H1 (cell line): ENCODE data around the gene STX8. TPM values are rescaled to one million over a fixed set of nuclear protein-coding genes. Genes with fewer than 3 reads are reported as not detected.

Experiments
- CTCF ChIA-PET: fragments of 300-600 bp; sonication (Branson Sonifier 250); formaldehyde crosslinking; loops from one replicate; lab custom pipeline; 2021; ENCODE audit not compliant: partially characterized antibody; lab: Charles Lee
- POLR2A ChIA-PET: fragments of 300-600 bp; sonication (Branson Sonifier 250); formaldehyde crosslinking; loops from one replicate; lab custom pipeline; 2021; ENCODE audit warnings: inconsistent platforms; ENCODE audit not compliant: partially characterized antibody; lab: Charles Lee
- DNase-seq, 2 experiments: peaks; one replicate each; pipeline versions ENCODE4 v3.0.0 to v3.0.0-alpha.2; 2010 to 2022; ENCODE audit warnings: low spot score in 2 of 2, low read depth in 1 of 2, mixed read lengths in 1 of 2
- FAIRE-seq: peaks from 2 replicates; lab custom pipeline; 2011; peaks lifted over from hg19 to GRCh38; lab: Jason Lieb, UNC
- H2AFZ ChIP-seq: 2 replicates; pipeline ENCODE4 v1.8.1; 2012; ENCODE audit warnings: low read length, inconsistent platforms
- H2AK5ac ChIP-seq: 2 replicates; pipeline ENCODE4 v1.6.1; 2013; ENCODE audit warnings: low read depth, low read length
- H2BK120ac ChIP-seq: replicated peaks from 2 replicates; pipeline ENCODE3; 2013; ENCODE audit warnings: low read depth, low read length, inconsistent platforms
- H2BK12ac ChIP-seq: 2 replicates; pipeline ENCODE4 v1.6.1; 2013; ENCODE audit warnings: low read depth, low read length
- H2BK15ac ChIP-seq: 2 replicates; pipeline ENCODE4 v1.6.1; 2013; ENCODE audit warnings: low read length
- H2BK20ac ChIP-seq: 2 replicates; pipeline ENCODE4 v1.6.1; 2013; ENCODE audit warnings: low read length
- H2BK5ac ChIP-seq: 2 replicates; pipeline ENCODE4 v1.6.1; 2013; ENCODE audit warnings: low read depth, low read length
- H3K14ac ChIP-seq: 2 replicates; pipeline ENCODE4 v1.6.1; 2013; ENCODE audit warnings: inconsistent platforms; ENCODE audit not compliant: insufficient read length
- H3K18ac ChIP-seq: 2 replicates; pipeline ENCODE4 v1.6.1; 2013; ENCODE audit warnings: low read length; ENCODE audit errors: extremely low read depth
- H3K23ac ChIP-seq: 2 replicates; pipeline ENCODE4 v1.6.1; 2013; ENCODE audit warnings: inconsistent platforms; ENCODE audit not compliant: insufficient read length
- H3K23me2 ChIP-seq: 2 replicates; pipeline ENCODE4 v1.6.1; 2013; ENCODE audit warnings: low read depth, low read length
- H3K27ac ChIP-seq: 2 replicates; pipeline ENCODE4 v1.6.1; 2011; ENCODE audit warnings: low read depth, low read length, inconsistent platforms
- H3K27me3 ChIP-seq, 4 experiments: replicated peaks in 1 of 4; 1 replicate in 1 of 4; 2 replicates in 3 of 4; pipeline versions ENCODE4 v1.6.1 to v1.8.1; 2011 to 2013; ENCODE audit warnings: low read length in 3 of 4, mild to moderate bottlenecking in 3 of 4, inconsistent platforms in 2 of 4, mixed read lengths in 2 of 4, moderate library complexity in 1 of 4; ENCODE audit not compliant: control insufficient read depth in 3 of 4, insufficient read depth in 3 of 4; ENCODE audit errors: extremely low read depth in 1 of 4
- H3K36me3 ChIP-seq, 4 experiments: 2 replicates each; pipeline versions ENCODE4 v1.6.1 to v1.8.1; 2011 to 2013; ENCODE audit warnings: mild to moderate bottlenecking in 4 of 4, low read length in 3 of 4, moderate library complexity in 2 of 4, control low read depth in 1 of 4, inconsistent platforms in 1 of 4; ENCODE audit not compliant: insufficient read depth in 4 of 4, control insufficient read depth in 2 of 4
- H3K4ac ChIP-seq: replicated peaks from 2 replicates; pipeline ENCODE3; 2013; ENCODE audit warnings: low read length, low read depth, mixed read lengths, inconsistent platforms; ENCODE audit not compliant: insufficient read length
- H3K4me1 ChIP-seq, 4 experiments: replicated peaks in 1 of 4; 1 replicate in 1 of 4; 2 replicates in 3 of 4; pipeline versions ENCODE4 v1.6.1 to v1.8.1; 2011 to 2013; ENCODE audit warnings: low read length in 3 of 4, inconsistent platforms in 2 of 4, mixed read lengths in 1 of 4; ENCODE audit not compliant: insufficient read depth in 4 of 4, control insufficient read depth in 3 of 4
- H3K4me2 ChIP-seq, 2 experiments: 2 replicates each; pipeline versions ENCODE4 v1.6.1 to v1.8.1; 2011 to 2013; ENCODE audit warnings: low read depth in 2 of 2, low read length in 2 of 2, control low read depth in 1 of 2, inconsistent platforms in 1 of 2, mild to moderate bottlenecking in 1 of 2; ENCODE audit not compliant: insufficient read depth in 1 of 2
- H3K4me3 ChIP-seq, 4 experiments: fragments of 200-600, 300-600 bp in 1 of 4; sonication (generic), shearing (Covaris generic), sonication (Bioruptor Twin) in 1 of 4; 2 replicates each; pipeline versions ENCODE4 v1.5.1 to v1.8.1; 2011 to 2016; ENCODE audit warnings: low read length in 4 of 4, low read depth in 3 of 4, control low read depth in 2 of 4, inconsistent platforms in 2 of 4, mild to moderate bottlenecking in 2 of 4, mixed read lengths in 1 of 4, moderate library complexity in 1 of 4; ENCODE audit not compliant: insufficient read depth in 2 of 4; ENCODE audit errors: extremely low read depth in 1 of 4
- H3K56ac ChIP-seq: replicated peaks from 2 replicates; pipeline ENCODE3; 2013; ENCODE audit warnings: low read depth, mild to moderate bottlenecking, mixed read lengths, low read length, inconsistent platforms; ENCODE audit not compliant: insufficient read length
- H3K79me1 ChIP-seq: 2 replicates; pipeline ENCODE4 v1.6.1; 2013; ENCODE audit warnings: low read depth, low read length, control low read depth
- H3K79me2 ChIP-seq, 2 experiments: 2 replicates each; pipeline versions ENCODE4 v1.6.1 to v1.8.1; 2012 to 2013; ENCODE audit warnings: low read length in 2 of 2, mild to moderate bottlenecking in 2 of 2, inconsistent platforms in 1 of 2; ENCODE audit not compliant: insufficient read depth in 2 of 2, control insufficient read depth in 1 of 2
- H3K9ac ChIP-seq, 4 experiments: replicated peaks in 1 of 4; 1 replicate in 1 of 4; 2 replicates in 3 of 4; pipeline versions ENCODE4 v1.6.1 to v1.8.1; 2011 to 2013; ENCODE audit warnings: low read depth in 3 of 4, low read length in 3 of 4, control low read depth in 2 of 4, mild to moderate bottlenecking in 2 of 4, moderate library complexity in 2 of 4, inconsistent platforms in 1 of 4; ENCODE audit errors: extremely low read depth in 1 of 4
- H3K9me3 ChIP-seq, 2 experiments: 2 replicates each; pipeline versions ENCODE4 v1.6.1 to v1.8.1; 2012 to 2013; ENCODE audit warnings: mild to moderate bottlenecking in 2 of 2, moderate library complexity in 2 of 2, control low read depth in 1 of 2, inconsistent platforms in 1 of 2, low read depth in 1 of 2, low read length in 1 of 2, mixed read lengths in 1 of 2; ENCODE audit not compliant: insufficient read depth in 2 of 2
- H4K20me1 ChIP-seq, 2 experiments: replicated peaks in 1 of 2; 2 replicates each; pipeline versions ENCODE3 to v1.8.1; 2011 to 2013; ENCODE audit warnings: inconsistent platforms in 2 of 2, low read length in 2 of 2, mild to moderate bottlenecking in 1 of 2; ENCODE audit not compliant: insufficient read depth in 2 of 2, control insufficient read depth in 1 of 2
- H4K5ac ChIP-seq: 2 replicates; pipeline ENCODE4 v1.6.1; 2013; ENCODE audit warnings: low read length, low read depth, mixed read lengths, inconsistent platforms; ENCODE audit not compliant: insufficient read length
- H4K8ac ChIP-seq: 2 replicates; pipeline ENCODE4 v1.8.0; 2013; ENCODE audit warnings: mild to moderate bottlenecking, moderate library complexity, low read length, inconsistent platforms; ENCODE audit not compliant: insufficient read depth; ENCODE audit errors: extremely low read depth
- H4K91ac ChIP-seq: replicated peaks from 2 replicates; pipeline ENCODE3; 2013; ENCODE audit warnings: low read length, mixed read lengths, inconsistent platforms; ENCODE audit not compliant: insufficient read length
- BCL11A ChIP-seq, 2 experiments: IDR thresholded peaks; one replicate each; pipeline ENCODE4 v1.6.1; 2011; ENCODE audit warnings: low read depth in 2 of 2, low read length in 2 of 2, mild to moderate bottlenecking in 2 of 2
- CREB1 ChIP-seq: IDR thresholded peaks from 2 replicates; pipeline ENCODE4 v1.6.1; 2012; ENCODE audit warnings: inconsistent platforms
- CTCF ChIP-seq, 3 experiments: IDR thresholded peaks; 1 replicate in 2 of 3; 2 replicates in 1 of 3; pipeline versions ENCODE4 v1.5.1 to v1.6.1; 2011; ENCODE audit warnings: low read length in 3 of 3, mild to moderate bottlenecking in 3 of 3, inconsistent platforms in 2 of 3, low read depth in 1 of 3, moderate library complexity in 1 of 3; ENCODE audit not compliant: insufficient read depth in 1 of 3; ENCODE audit errors: control extremely low read depth in 1 of 3
- KDM1A ChIP-seq: fragments of 200-600, 300-600 bp; sonication (generic); IDR thresholded peaks from 2 replicates; pipeline ENCODE4 v1.7.1; 2016; ENCODE audit warnings: mild to moderate bottlenecking, low read length, borderline replicate concordance
- KDM5A ChIP-seq: fragments of 200-600 bp; IDR thresholded peaks from 2 replicates; pipeline ENCODE4 v1.7.1; 2012; ENCODE audit warnings: mild to moderate bottlenecking, low read length, inconsistent platforms, mixed read lengths
- POLR2A ChIP-seq, 2 experiments: IDR thresholded peaks; 1 replicate in 1 of 2; 2 replicates in 1 of 2; pipeline ENCODE4 v1.6.1; 2011; ENCODE audit warnings: low read depth in 2 of 2, low read length in 2 of 2, mild to moderate bottlenecking in 2 of 2; ENCODE audit errors: control extremely low read depth in 1 of 2
- RBBP5 ChIP-seq: IDR thresholded peaks from 2 replicates; pipeline ENCODE4 v1.7.1; 2012; ENCODE audit warnings: low read depth, mild to moderate bottlenecking, inconsistent platforms, low read length, moderate library complexity, borderline replicate concordance
- SIRT6 ChIP-seq: IDR thresholded peaks from one replicate; pipeline ENCODE4 v1.7.1; 2012; ENCODE audit warnings: low read length, inconsistent platforms
- TCF12 ChIP-seq: IDR thresholded peaks from 2 replicates; pipeline ENCODE4 v1.6.1; 2011; ENCODE audit warnings: low read depth, mild to moderate bottlenecking, low read length
- TEAD4 ChIP-seq: IDR thresholded peaks from 2 replicates; pipeline ENCODE4 v1.6.1; 2012; ENCODE audit warnings: low read depth, low read length, inconsistent platforms, mixed read lengths
- USF2 ChIP-seq: IDR thresholded peaks from 2 replicates; pipeline ENCODE4 v1.6.1; 2011; ENCODE audit warnings: low read length, improper control_type of control experiment
- WGBS, 2 experiments: shearing (Covaris generic) in 1 of 2; methylation state at CpG; one replicate each; pipeline versions ENCODE4 v1.1.6 to v1.1.7; 2013 to 2015; ENCODE audit warnings: low lambda C conversion rate in 2 of 2, mixed read lengths in 2 of 2, inconsistent platforms in 1 of 2, low coverage in 1 of 2, missing lambda C conversion rate in 1 of 2; ENCODE audit not compliant: insufficient replicate concordance in 2 of 2, insufficient coverage in 1 of 2, insufficient read length in 1 of 2; ENCODE audit errors: extremely low coverage in 1 of 2, missing lambda C conversion rate in 1 of 2; 5-methylcytosine and 5-hydroxymethylcytosine counted together
- polyA plus RNA-seq, 7 experiments: library from polyadenylated mRNA; depleted of rRNA in 3 of 7; stranded (reverse) in 5 of 7; unstranded in 2 of 7; fragments of >200 nt in 5 of 7; fragments of 200-250 nt in 2 of 7; gene quantifications; 1 replicate in 5 of 7; 2 replicates in 1 of 7; 4 replicates in 1 of 7; pipeline versions ENCODE4 v1.2.1 to v1.2.3, GENCODE V29; 2011 to 2013; ENCODE audit warnings: missing spikeins in 2 of 7, mixed read lengths in 2 of 7
- total RNA-seq: library from RNA; stranded (reverse); fragmentation: NEBNext Ultra II Directional; extraction: Animal tissue kit (Norgen Biotek cat#: 25700); gene quantifications from 2 replicates; pipeline ENCODE4 v1.2.1, GENCODE V29; 2021

Gene STX8
- total and polyA plus RNA-seq, 2 of the 8 experiments (the other 6 are each of a cell fraction or from before 2014, with no cell fraction given), result 22.8 to 42.5 TPM

- Histone ChIP-seq H3K79me2 (no peaks in the 10 kb centered on the region), H4K5ac (no peak overlapping the region), H2AFZ (no peak overlapping the region), H3K9me3 (no peaks in the 10 kb centered on the region), H3K23ac (no peak overlapping the region), H4K8ac (no peak overlapping the region), H3K4me2 (no peak overlapping the region), H3K23me2 (no peaks in the 10 kb centered on the region), H3K27me3 (no peaks in the 10 kb centered on the region), H3K9ac (no peak overlapping the region), H2BK15ac (no peak overlapping the region), H2BK12ac (no peak overlapping the region), H3K79me1 (no peaks in the 10 kb centered on the region), H3K27ac (no peak overlapping the region), H3K4me3 (no peak overlapping the region), H2AK5ac (no peak overlapping the region), H3K4me1 (peaks cover 0 to 5% (median 3%) of the 10 kb centered on the region in 4 experiments; a peak in 4 of 7 replicates), H3K4ac (no peak overlapping the region), H2BK20ac (no peak overlapping the region), H4K91ac (no peak overlapping the region), H2BK5ac (no peak overlapping the region), H3K56ac (no peak overlapping the region), H3K36me3 (no peaks in the 10 kb centered on the region), H3K18ac (no peak overlapping the region), H2BK120ac (no peak overlapping the region), H4K20me1 (no peaks in the 10 kb centered on the region), H3K14ac (no peak overlapping the region)
- ChIA-PET POLR2A (no interaction called here), CTCF (interaction anchor here (1.9 kb wide), 1 partner anchor 9 kb away, joined by 5 read pairs; no protein-coding TSS in a partner anchor)
- DNase-seq (no peak), FAIRE-seq (no peak)
- WGBS, 2 experiments, result 89% methylated on average over 4 of the region's 4 CpGs; no CpG with 5 or more reads in 1 of the 2 experiments
- TF ChIP-seq TEAD4 (no peak), USF2 (no peak), KDM1A (no peak), BCL11A (IDR thresholded peaks at IDR 0.05; ENCODE audit: low read depth in 2 of 2, low read length in 2 of 2) (no peak), CTCF (IDR thresholded peaks at IDR 0.05; ENCODE audit: control extremely low read depth in 1 of 3, insufficient read depth in 1 of 3, low read depth in 1 of 3, low read length in 3 of 3) (no peak), RBBP5 (no peak), TCF12 (no peak), POLR2A (IDR thresholded peaks at IDR 0.05; ENCODE audit: control extremely low read depth in 1 of 2, low read depth in 2 of 2, low read length in 2 of 2) (no peak), CREB1 (no peak), SIRT6 (no peak), KDM5A (no peak)
Observed at GRCh38 chr17:9446528-9446927, 129.1 kb downstream of the STX8 start.
